ENCODE results near the gene UCN2.

Gene UCN2

DNA sequence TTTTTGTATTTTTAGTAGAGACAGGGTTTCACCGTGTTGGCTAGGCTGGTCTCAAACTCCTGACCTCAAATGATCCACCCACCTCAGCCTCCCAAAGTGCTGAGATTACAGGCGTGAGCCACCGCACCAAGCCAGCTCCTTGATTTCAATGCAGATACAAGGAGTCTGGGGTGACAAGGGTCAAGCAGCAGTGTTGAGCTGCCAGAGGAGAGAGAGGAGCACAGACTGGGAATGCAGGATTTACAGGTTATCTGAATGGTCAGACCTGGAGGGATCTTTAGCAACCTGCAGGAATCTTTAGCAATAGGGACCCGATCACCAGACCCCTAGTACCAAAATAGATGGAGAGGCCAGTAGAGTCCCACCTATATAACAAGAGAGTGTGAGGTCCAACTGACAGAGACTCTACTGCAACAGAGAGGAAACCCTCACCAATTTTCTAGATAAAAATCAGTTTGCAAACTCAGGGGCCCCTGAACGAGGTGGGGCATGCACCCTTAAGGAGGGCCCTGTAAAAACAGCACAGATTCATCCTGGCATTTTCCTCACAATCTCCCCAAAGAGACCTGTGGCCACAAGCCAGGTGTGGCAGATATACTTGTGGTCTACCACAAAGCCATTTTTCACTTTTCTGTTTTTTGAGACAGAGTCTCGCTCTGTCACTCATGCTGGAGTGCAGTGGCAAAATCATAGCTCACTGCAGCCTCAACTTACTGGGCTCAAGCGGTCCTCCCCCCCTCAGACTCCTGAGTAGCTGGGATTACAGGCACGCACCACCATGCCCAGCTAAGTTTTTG, 49.0 kb downstream of the UCN2 start:
- no peak overlapping the region for H3K4me3 ChIP-seq (ENCODE audit: low read depth, low read length)
- peak; percentile 53 for DNase-seq (ENCODE audit: low read depth)
- TF ChIP-seq, protein P1, sequence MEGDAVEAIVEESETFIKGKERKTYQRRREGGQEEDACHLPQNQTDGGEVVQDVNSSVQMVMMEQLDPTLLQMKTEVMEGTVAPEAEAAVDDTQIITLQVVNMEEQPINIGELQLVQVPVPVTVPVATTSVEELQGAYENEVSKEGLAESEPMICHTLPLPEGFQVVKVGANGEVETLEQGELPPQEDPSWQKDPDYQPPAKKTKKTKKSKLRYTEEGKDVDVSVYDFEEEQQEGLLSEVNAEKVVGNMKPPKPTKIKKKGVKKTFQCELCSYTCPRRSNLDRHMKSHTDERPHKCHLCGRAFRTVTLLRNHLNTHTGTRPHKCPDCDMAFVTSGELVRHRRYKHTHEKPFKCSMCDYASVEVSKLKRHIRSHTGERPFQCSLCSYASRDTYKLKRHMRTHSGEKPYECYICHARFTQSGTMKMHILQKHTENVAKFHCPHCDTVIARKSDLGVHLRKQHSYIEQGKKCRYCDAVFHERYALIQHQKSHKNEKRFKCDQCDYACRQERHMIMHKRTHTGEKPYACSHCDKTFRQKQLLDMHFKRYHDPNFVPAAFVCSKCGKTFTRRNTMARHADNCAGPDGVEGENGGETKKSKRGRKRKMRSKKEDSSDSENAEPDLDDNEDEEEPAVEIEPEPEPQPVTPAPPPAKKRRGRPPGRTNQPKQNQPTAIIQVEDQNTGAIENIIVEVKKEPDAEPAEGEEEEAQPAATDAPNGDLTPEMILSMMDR (IDR thresholded peaks at IDR 0.05; ENCODE audit: insufficient read depth, low read depth, low read length, missing control alignments): no peak
